HuH-7 (cell line): ENCODE data around the gene NTM.

ENCODE experiments used
- DNase-seq: peaks from one replicate; pipeline ENCODE4 v3.0.0; 2011; ENCODE audit warnings: low spot score

The NTM gene

DNA sequence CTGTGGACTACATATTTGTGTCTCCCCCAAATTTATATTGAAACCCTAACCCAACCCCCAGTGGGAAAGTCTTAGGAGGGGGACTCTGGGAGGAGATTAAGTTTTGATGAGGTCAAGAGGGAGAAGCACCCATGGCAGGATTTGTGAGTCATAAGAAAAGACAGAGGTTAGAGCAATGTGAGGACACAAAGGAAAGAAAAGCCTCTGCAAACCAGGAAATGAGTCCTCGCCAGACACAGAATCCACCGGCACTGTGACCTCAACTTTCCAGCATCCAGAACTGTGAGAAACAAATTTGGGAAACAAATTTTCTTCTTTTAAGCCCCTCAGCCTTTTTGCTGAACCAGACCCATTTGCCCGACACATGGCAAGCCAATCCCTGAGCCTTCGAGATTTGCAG is 397.0 kb downstream of the NTM start:
- DNase-seq, result no peak

DNA sequence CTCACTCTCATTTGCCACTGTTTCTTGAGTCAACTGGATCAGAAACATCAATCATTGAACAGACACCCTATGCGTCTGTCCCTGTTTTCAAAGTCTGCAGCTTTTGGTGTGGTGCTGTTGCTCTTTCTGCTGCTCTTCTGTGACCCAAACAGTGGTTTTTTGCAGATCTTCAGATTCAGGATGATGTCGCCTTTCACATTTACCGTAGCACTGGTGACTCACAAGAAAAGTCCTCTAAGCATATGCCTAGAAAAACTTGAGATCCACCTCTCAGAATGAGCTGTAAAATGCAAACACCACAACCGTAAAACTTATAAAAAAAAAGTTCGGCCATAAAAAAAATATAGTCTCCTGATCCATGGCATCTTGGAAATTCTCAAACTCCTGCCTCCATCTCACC is 400.4 kb downstream of the NTM start:
- no peak for DNase-seq

DNA sequence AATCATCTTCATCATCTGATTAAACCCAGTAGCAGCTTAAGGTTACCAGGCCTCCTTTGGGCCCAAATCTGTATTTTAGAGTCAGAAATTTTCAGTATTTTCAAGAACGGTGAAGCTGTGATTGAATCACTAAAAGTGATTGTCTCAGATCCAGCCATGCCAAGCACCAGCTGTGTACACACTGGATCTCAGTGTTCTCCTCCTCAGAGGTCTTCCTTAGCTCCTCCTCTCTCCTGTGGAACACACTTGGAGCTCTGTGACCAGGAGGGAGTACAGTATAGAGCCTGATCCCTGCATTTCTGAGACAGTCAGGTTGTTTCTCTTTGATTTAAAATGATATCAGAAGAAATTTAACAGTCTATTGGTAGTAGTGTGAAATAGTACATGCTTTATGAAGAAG is 401.1 kb downstream of the NTM start:
- no peak for DNase-seq

DNA sequence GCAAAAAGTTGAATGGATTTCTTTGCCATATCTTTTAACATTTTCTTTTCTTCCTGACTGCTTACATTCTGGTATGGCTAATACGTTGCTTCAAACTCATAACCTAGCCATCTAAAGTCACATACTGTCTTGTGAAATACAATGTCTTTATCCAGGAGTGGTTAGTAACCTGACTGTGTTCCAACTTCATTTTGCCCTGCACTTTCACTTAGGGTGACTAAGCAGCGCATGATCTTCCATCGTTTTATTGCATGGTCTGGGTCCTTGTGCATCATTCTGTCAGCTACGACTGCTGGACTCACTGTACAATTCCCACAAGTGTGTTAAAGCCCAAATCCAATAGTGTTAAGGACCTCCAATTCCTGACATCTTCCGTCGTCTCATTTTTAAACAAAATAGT is 403.2 kb downstream of the NTM start:
- no peak for DNase-seq

DNA sequence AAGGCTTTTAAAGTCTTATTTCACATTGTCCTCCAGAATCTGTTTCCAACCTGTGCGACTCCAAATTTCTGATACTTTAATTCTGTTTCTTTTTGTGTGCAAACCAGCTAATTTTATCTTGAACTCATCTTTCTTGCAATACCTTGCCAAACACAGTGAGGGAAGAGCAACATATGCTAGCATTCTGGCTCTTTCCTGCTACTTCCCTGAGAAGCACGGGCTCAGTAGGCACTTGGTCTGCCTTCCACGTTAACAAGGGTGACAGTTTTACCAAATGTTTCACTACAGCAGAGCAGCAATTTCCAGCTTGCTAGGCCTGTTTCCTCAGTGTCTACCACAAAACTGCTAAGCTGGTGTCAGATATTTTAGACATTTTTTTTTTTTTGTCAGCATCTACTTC is 405.8 kb downstream of the NTM start:
- no peak for DNase-seq

DNA sequence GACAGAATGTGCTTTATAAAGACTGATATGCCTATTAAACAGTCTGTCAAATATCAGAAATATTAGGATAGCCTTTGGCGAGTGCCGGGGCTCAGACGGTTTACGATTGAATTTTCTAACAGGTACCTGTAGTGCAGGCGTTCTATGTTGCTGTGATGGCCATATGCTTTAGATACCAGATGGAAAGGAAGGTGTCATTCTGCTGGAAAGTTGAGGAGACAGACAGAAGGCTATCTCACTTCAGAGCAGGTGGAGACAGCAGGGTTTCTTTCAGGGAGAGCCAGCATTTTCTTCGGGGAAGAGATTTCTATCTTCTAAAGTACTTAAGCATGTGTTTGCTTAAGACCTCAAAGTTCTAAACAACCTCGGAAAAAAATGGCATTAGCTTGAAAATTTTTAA is 415.4 kb downstream of the NTM start:
- no peak for DNase-seq

DNA sequence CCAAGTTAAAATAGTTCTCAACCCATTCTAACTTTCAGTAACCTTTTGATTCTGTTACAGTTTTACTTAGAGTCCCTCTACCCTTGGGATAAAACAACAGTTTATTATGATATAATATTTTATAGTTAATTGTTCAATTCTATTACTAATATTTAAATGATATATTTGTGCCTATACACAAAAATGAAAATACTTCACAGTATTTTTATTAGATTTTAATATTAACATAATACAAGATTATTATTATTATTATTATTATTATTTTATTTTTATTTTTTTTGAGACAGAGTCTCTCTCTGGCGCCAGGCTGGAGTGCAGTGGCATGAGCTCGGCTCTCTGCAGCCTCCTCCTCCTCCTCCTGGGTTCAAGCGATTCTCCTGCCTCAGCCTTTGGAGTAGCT is 416.7 kb downstream of the NTM start:
- DNase-seq, result no peak

DNA sequence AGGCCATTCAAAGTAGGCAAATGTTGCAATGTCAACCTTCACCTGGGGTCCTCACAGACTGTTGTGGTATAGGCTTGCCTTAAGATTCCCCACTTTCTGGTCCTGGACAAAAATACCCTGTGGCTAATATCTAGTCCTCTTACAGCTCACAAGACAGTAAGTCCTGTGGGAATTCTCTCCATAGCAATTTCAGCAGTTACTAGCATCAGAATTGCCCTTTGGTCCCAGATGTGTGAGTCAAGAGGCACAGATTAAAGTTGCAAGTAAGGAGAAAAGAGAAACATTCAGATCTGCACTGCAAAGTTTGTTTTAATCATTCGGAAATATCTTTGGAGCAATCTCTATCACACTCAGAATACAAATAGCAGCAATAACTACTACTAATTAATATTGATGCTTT is 420.2 kb downstream of the NTM start:
- no peak for DNase-seq

DNA sequence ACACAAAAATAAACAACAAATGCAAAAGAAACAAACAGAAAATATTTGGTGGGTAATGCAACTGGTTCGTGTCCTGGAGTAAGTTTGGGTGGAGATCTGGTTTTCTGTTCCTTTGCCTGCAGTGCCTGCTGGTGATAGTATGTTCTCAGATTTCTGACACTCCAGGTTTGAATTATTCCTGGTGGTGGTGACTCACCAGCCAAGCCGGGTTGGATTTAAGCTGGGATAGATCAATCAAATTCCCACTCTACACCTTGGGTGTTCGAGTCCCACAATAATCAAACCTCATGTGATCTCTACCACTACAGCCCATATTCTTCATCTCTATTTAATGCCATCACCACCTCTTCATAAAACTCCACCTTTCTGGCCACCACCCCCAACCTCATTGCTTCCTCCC is 421.8 kb downstream of the NTM start:
- no peak for DNase-seq

DNA sequence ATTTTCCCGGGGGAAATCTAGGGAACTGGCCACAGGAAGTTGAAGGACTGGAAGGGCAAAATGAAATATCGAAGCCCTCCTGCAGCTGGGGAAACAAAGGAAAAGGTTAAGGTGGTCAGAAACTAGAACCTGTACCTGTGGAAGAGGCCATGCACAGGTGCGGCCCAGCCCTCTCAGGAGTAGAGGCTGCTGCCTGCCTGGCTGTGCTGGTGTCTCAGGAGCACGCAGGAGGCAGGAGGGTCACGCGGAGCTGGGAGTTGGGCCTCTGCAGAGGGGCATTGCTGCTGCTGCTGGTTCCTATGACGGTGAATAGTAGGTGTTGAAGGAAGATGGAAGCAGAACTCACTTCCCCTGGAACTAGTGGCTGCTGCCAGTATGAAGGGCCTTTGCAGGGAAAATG is 425.7 kb downstream of the NTM start:
- DNase-seq, result no peak

DNA sequence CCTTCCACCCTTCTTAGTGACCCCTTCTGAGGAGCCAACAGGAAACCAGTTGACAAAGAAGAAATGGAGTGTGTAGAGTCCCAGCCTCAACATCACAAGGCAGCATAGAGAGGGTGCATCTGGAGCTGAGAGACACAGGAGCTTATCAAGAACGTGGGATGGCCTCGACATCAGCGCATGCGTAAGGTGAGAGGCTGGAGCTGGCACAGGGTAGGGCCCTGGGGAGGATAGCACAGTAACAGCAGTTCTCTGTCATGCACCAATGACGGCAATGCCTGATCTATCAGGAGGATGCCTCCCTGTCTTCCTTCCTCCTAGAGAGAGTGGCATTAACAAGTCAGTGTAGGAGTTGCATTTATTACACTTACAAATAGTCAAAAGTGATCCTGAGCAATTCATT is 426.1 kb downstream of the NTM start:
- DNase-seq, result no peak

DNA sequence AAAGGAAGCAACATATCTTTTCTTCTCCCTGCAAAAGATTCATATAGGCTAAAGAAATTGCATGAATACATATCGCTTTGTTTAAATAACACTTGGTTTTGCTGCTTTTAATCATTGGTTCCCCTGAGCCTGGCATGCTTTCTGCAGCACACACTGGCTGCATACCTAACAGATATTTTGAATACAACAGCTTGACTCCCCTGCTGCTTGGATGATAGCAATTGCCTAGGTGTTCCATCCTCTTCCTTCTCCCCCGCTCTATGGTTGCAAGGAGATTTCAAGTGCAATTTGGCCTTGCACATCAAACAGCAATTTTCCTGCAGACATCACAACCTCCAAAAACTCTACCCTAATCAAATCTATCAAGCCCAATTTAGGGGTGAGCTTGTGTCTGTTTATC is 430.0 kb downstream of the NTM start:
- DNase-seq, result no peak

DNA sequence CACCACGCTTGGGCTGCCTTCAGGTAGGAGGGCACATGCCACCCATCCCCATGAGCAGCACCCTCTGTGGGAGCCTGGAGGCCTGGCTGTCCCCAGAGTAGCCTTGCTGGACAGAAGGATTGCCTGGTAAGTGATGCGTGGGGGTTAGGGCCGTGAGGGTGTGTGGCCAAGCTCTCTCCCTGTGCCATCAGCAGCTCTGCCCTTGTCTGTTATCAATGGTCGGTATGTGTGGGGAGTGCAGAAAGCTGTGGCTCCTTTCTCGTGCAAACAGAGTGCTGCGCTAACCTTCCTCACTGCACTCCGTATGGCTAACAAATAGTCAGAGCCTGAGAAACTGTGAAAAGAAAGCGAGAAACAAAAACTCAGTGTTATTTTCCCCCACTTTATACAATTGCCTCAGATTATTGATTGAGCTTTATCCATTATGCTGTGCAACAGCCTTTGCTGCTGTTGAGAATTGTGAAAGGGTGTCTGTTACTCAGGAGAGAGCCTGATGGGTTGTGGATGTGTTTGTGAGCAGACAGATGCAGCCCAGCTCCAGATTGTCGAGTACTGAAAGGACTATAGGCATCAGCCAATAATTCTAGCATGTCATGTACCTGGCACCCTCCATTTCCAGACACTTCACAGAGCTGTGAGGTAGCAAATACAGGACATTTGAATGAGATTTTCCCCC is 432.2 kb downstream of the NTM start:
- DNase-seq, result no peak

DNA sequence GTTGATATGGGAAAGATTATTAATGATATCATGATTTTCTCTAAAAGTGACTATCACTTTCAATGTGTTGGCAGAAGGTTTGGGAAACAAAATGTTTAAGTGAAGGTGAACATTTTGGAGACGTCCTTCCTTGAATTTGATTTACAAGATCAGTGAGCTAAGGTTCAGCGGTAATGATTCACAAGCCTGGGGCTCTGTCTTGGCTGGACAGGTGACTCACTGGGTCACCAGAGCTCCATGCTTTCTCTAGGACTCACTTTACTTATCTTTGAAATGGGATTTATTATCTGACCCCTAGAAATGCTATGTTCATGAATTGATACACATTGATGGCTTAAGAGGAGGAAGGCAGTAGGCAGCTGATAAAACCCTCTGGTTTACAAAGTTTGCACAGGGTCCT is 437.5 kb downstream of the NTM start:
- no peak for DNase-seq

DNA sequence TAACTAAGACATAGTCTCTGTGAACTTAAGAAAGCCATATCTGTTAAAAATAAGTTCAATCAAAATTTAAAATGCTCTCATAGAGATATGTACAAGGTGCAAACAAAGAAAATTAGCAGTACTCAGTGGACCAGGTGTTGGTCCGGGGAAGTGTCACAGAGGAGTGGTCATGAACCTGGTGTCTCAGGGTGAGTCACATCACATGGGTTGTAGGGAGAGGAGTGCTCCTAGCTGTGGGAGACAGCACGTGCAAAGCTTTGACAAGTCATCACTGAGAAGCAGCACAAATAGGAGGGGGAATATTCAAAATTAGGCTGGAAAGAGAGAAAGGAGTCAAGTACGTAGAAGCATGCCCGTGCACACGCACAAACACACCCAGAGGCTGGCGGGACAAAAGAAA is 438.1 kb downstream of the NTM start:
- no peak for DNase-seq

DNA sequence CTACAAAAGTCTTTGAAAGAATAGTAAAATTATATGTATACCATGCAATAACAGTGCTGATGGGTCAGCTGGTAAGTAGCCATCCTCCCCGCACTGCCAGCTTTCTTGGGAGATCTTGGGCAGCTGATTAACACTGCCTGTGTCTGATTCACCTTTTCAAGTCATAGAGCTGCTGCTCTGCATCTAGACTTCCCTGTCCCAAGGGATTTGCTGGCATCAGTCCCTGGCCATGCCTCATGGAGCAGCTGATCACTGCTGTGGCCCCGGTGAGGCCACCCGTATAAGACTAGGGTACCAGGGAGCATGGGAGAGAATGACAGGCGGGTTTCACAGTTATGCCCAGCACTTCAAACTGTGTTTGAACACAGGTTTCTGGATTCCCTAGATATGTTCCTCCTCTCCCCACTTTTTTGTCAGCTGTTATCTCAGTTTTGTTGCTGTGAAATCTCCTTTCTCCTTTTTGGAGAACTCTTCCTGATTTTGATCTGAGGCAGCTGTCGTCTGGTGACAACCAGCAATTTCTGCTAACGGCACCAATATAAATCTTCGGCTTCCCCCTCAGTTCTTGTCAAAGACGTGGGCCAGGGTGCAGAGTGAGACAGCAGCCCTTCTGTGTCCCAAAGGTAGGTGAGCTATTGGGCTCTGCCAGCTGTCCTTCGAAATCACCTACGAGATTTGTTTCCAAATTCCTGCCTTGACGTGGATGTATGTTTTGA is 438.9 kb downstream of the NTM start:
- DNase-seq, result no peak

DNA sequence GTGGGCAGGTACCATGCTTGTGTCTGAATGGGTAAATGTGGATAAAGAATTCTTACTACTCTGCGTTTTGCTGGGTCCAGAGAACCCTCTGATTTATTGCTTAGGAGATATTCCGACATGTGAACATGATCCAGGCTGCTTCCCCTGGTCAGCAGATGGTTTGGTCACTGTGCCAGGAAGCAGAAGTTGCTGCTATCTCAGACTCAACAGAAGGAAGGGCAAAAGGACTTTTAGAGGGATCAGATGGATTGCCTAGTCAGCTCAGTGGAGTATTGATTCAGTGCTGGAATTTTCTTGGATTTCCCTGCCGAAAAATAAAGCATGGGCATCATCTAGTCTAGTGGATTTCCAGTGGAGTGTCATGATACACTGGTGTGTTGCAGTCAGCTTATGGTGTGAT is 440.1 kb downstream of the NTM start:
- no peak for DNase-seq

DNA sequence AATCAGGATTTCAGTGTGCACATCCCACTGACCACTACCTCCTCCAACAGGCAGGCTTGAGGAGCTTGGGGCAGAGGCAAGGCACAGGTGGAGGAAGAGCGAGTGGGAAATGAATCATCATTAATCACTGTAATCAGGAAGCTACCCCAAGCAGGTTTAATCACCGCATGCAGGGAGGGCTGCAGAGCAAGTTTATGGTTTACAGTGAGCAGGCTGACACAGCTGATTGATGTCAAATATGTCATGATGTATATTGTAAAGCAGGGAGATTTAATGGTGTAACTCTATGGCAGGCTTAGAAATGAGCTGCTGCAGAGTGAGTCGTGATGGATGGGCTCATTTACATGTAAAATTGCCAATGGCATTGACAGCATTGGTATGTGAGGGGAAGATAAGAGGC is 441.0 kb downstream of the NTM start:
- DNase-seq, result no peak

DNA sequence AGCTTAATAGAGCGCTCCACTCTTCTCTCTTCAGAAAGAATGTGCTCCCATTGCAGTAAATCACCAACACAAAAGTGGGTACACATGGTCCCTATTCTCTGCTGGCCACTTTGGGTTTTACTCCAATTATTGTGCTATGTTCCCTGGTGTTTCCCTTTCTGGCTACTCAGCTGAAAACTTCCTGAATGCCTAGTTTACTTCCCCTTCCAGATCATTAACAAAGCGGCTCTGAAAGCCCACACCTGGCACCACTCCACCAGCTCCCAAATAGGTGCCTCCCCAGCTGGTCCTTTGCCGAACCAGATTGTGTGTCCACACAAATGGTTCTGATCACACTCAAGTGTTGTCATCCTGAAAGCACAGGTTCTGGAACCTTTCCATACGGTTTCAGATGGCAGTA is 443.7 kb downstream of the NTM start:
- DNase-seq, result no peak

DNA sequence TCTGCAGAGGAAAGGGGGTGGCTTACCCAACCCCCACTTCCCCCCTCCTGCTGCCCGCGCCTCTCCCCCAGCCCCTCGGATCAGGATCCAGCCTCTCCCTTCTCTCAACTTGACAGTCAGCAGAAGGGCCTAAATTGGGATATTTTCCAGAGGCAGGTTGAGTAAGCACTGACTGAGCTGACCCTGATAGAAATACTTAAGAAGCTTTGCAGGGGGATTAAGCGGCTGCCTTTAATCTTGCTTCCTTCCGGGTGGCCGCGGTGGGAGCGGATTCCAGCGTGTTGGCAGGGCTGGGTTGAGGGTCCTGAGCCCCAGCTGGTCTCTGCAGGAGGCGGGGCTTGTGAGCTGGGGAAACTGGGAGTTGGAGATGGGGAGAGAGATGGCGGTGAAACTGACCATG is 445.2 kb downstream of the NTM start:
- no peak for DNase-seq

DNA sequence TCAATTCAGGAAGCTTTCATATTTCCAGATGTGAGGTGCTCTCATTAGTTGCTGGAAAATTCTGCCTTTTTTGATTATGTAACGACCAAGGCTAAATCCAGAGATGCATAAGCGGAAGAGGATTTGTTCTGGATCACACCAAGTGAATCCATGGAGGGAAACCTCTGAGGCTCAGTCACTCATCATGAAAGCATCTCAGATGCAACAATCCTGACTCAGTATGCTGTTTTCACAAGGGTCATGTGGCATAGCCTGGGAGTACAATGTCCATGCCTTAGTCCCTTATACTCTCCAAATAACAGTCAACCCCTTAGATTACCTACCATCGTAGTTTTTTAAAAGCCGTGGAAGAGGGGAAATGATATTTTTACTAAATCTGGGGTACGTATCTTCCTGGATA is 445.6 kb downstream of the NTM start:
- no peak for DNase-seq

DNA sequence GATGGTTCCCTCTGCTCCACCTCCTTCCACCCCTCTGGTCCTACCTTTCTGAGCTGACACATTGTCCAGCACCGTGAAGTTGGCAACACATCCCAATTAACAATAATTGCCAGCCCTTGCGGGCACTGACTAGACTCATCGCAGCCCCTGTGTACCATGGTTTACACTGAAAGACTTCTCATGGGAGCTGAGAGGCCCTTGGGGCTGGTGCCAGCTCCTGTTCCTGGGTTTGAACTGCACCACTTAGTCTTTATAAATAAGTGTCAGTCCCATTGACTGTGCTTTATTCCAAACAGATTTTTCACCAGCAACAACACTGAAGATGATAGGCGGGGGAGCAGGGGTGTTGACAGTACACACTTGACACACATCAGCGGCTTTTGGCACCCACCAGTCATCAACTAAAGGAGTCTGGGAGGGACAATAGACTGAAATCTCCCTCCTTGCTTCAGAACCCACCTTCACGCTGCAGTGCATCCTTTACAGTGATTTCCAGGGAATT is 447.3 kb downstream of the NTM start:
- no peak for DNase-seq

DNA sequence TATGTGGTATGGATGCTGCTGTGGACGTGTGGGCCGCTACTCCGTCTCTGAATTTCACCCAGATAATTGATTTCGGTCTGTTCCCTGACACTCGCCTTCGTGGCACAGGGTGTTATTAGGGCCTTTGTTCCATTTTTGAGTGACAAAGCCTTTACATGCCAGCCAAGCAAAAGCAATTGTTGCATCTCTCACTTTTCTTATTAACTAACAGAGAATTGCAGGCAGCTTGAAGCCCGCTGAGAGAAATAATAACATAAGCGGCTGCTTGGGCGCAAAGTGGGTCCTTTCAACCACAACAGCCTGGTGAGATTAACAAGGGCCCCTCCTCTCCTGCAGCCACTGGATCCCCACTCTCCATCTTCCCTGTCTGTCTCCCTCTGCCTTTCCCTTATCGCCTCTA is 449.4 kb downstream of the NTM start:
- no peak for DNase-seq

DNA sequence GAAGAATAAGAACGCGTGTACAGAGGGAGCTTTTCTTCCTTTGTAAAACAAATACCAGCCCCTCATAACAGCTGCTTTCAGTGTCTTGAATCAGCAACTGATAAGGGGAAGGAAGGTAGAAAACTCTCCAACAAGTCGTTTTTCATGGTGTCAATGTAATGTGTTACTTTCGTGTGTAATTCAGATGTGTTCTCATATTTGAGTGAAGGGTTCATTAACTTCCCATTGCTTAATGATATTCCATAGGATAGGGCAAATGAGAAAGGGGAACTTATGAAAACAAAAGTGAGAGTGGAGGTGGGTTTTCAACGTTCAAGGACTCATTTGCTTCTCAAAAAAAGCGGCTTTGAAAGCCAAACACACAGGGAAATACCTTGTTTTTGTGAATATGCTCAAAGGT is 452.1 kb downstream of the NTM start:
- no peak for DNase-seq
